Natural killer cell (primary cell): ENCODE measurements around the gene RPL10. TPM values are rescaled to one million over a fixed set of nuclear protein-coding genes. Genes with fewer than 3 reads are reported as not detected.

ENCODE experiments used
- ATAC-seq, 3 donors: fragments of 150-1000 bp in 2 of 3; fragments of 200-7000 bp in 1 of 3; cut with Tn5 transposase; 1 replicate in 1 of 3; 2 replicates in 2 of 3; pipeline ENCODE4 v1.10.0; 2021; ENCODE audit warnings: mild to moderate bottlenecking in 2 of 3, moderate library complexity in 2 of 3
- DNase-seq, 2 donors: peaks; one replicate each; pipeline versions ENCODE4 v3.0.0 to v3.0.0-alpha.2; 2013 to 2021; ENCODE audit warnings: mixed read lengths in 1 of 2
- H3K27ac ChIP-seq: one replicate; pipeline ENCODE4 v1.5.1; 2013; ENCODE audit warnings: mild to moderate bottlenecking, low read length
- H3K27me3 ChIP-seq: one replicate; pipeline ENCODE4 v1.6.1; 2013; ENCODE audit warnings: low read length; ENCODE audit not compliant: control insufficient read depth, insufficient read depth
- H3K36me3 ChIP-seq: one replicate; pipeline ENCODE4 v1.6.1; 2013; ENCODE audit warnings: low read length; ENCODE audit not compliant: control insufficient read depth, insufficient read depth
- H3K4me1 ChIP-seq: one replicate; pipeline ENCODE4 v1.6.1; 2013; ENCODE audit warnings: low read length; ENCODE audit not compliant: control insufficient read depth, insufficient read depth
- H3K4me3 ChIP-seq: one replicate; pipeline ENCODE4 v1.5.1; 2013; ENCODE audit warnings: low read length
- H3K9me3 ChIP-seq: one replicate; pipeline ENCODE4 v1.6.1; 2013; ENCODE audit warnings: low read length; ENCODE audit not compliant: control insufficient read depth, insufficient read depth
- H3K27ac Mint-ChIP-seq, 2 donors: one replicate each; pipeline ENCODE4 v1.8.0; 2022; ENCODE audit warnings: mild to moderate bottlenecking in 2 of 2, mixed read lengths in 2 of 2, moderate library complexity in 1 of 2
- H3K27me3 Mint-ChIP-seq, 2 donors: one replicate each; pipeline ENCODE4 v1.8.0; 2022; ENCODE audit warnings: low read depth in 2 of 2, mixed read lengths in 2 of 2
- H3K36me3 Mint-ChIP-seq: one replicate; pipeline ENCODE4 v1.8.0; 2022; ENCODE audit warnings: mixed read lengths
- H3K4me1 Mint-ChIP-seq, 2 donors: one replicate each; pipeline ENCODE4 v1.8.0; 2022; ENCODE audit warnings: mixed read lengths in 2 of 2
- H3K4me3 Mint-ChIP-seq: one replicate; pipeline ENCODE4 v1.8.0; 2022; ENCODE audit warnings: mild to moderate bottlenecking, moderate library complexity, mixed read lengths
- H3K9me3 Mint-ChIP-seq, 2 donors: one replicate each; pipeline ENCODE4 v1.8.0; 2022; ENCODE audit warnings: mixed read lengths in 2 of 2
- CTCF ChIP-seq: fragments of 200-600 bp; IDR thresholded peaks from one replicate; pipeline ENCODE4 v1.8.0; 2022; ENCODE audit warnings: antibody characterized with exemption
- WGBS: methylation state at CpG from one replicate; pipeline ENCODE4 v1.1.7; 2013; ENCODE audit warnings: missing lambda C conversion rate; ENCODE audit not compliant: insufficient coverage; 5-methylcytosine and 5-hydroxymethylcytosine counted together
- intact Hi-C: fragments of 100-400 bp; cut with micrococcal nuclease; formaldehyde crosslinking; loops from one replicate; pipeline ENCODE4 v1.14.2; 2022
- total RNA-seq, 4 donors: library from RNA; stranded (reverse); fragments of 120-200 nt in 1 of 4; gene quantifications; one replicate each; pipeline versions ENCODE4 v1.2.3 to v1.2.4, GENCODE V29; 2013 to 2022

The RPL10 gene
- total RNA-seq, 3 donors from 2014 or later (not counting 1 experiment from before 2014, with no cell fraction given) = 2,249 to 2,456 (median 2,324) TPM

DNA sequence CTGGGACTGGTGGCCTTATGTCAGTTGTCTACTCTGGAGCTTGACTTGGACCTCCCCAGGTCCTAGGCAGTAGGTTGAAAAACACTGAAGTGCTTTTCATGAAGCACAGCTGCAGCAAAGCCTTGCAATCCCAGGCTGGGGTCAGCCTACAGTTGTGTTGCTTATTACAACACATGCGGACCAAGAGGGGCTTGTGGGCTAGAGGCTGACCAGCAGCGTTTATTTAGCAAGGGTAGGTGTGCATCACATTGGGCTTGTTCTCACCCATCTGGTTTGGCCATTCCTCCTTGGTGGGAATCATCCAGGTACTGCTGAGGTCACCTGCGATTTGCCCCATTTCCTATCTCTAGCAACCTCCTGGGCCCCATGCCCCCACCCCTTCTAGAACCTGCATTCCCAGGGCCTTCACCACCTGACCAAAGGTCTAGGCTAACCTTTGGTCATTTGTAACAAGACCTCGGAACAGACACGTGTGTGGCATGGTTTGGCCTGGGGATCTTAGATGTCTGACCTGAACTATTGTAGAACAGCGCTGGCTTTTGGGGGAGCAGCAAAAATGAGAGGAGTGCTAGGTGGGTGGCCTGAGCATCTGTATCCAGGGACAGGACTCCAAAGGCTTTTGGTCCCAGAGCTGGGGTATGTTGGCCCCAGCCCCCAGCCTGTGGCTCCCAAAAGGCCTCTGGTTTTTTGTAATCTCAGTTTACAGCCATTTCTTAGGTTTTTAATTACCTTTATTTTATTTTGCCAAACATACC is 3.0 kb downstream of the RPL10 start:
- ATAC-seq (no peak), DNase-seq (peak in 1 of 2 donors; percentile 29)
- Histone ChIP-seq H3K4me3 (no peak overlapping the region), H3K9me3 (no peaks in the 10 kb centered on the region), H3K36me3 (peaks cover 25% of the 10 kb centered on the region), H3K27me3 (no peaks in the 10 kb centered on the region), H3K4me1 (peaks cover 25% of the 10 kb centered on the region), H3K27ac (no peak overlapping the region)
- 76% methylated on average over 6 of the region's 6 CpGs for WGBS
- Mint-ChIP-seq H3K4me3 (no peak overlapping the region), H3K27me3 (peaks cover 0 to 8% of the 10 kb centered on the region in 2 donors), H3K36me3 (no peaks in the 10 kb centered on the region), H3K9me3 (no peaks in the 10 kb centered on the region), H3K4me1 (peaks cover 14 to 19% of the 10 kb centered on the region in 2 donors), H3K27ac (peak overlapping the region in 1 of 2 donors; percentile 98)
- intact Hi-C loops = no loop called here
- TF ChIP-seq CTCF = no peak

GRCh38 chrX:154401918-154402621 is 3.9 kb downstream of the RPL10 start:
- no peaks in the 10 kb centered on the region for H3K36me3 Mint-ChIP-seq
- intact Hi-C loops = no loop called here
- Histone ChIP-seq H3K4me3 (no peak overlapping the region), H3K27me3 (no peaks in the 10 kb centered on the region), H3K36me3 (peaks cover 25% of the 10 kb centered on the region), H3K9me3 (no peaks in the 10 kb centered on the region), H3K27ac (no peak overlapping the region), H3K4me1 (peaks cover 20% of the 10 kb centered on the region)
- peak overlapping the region in 1 of 2 donors; percentile 26 for H3K27ac Mint-ChIP-seq
- no peaks in the 10 kb centered on the region for H3K9me3 Mint-ChIP-seq
- no peak for ATAC-seq
- H3K4me3 Mint-ChIP-seq = no peak overlapping the region
- no peak for TF ChIP-seq CTCF
- peaks cover 0 to 8% of the 10 kb centered on the region in 2 donors for H3K27me3 Mint-ChIP-seq
- DNase-seq = peak in 1 of 2 donors; percentile 5
- peaks cover 14 to 19% of the 10 kb centered on the region in 2 donors for H3K4me1 Mint-ChIP-seq
- 70% methylated on average over 2 of the region's 6 CpGs for WGBS

- Histone ChIP-seq H3K4me1 (peaks cover 15% of the 10 kb centered on the region), H3K4me3 (no peak overlapping the region), H3K36me3 (peaks cover 25% of the 10 kb centered on the region), H3K27me3 (no peaks in the 10 kb centered on the region), H3K9me3 (no peaks in the 10 kb centered on the region), H3K27ac (no peak overlapping the region)
- peaks cover 0 to 8% of the 10 kb centered on the region in 2 donors for H3K27me3 Mint-ChIP-seq
- no peak for ATAC-seq
- WGBS = 94% methylated on average over 17 of the region's 19 CpGs
- no peaks in the 10 kb centered on the region for H3K36me3 Mint-ChIP-seq
- peaks cover 14 to 19% of the 10 kb centered on the region in 2 donors for H3K4me1 Mint-ChIP-seq
- no peaks in the 10 kb centered on the region for H3K9me3 Mint-ChIP-seq
- no peak overlapping the region for H3K27ac Mint-ChIP-seq
- TF ChIP-seq CTCF = no peak
- H3K4me3 Mint-ChIP-seq = no peak overlapping the region
- intact Hi-C loops = no loop called here
- peak in 1 of 2 donors; percentile 2 for DNase-seq
Measured at GRCh38 chrX:154402622-154403127, 4.5 kb downstream of the RPL10 start.
